ENCODE data around the gene PPP6R1.

Gene PPP6R1
- total RNA-seq, result 210 to 300 (median 236) reads per million in 3 experiments

GRCh38 chr19:55258828-55259539, at the start of gene PPP6R1:
Gene PPP6R1 (minus strand): TSS chr19:55259017. CDS start chr19:55247103, 11,914 bp downstream.
- peak; percentile 96 for DNase-seq

DNA sequence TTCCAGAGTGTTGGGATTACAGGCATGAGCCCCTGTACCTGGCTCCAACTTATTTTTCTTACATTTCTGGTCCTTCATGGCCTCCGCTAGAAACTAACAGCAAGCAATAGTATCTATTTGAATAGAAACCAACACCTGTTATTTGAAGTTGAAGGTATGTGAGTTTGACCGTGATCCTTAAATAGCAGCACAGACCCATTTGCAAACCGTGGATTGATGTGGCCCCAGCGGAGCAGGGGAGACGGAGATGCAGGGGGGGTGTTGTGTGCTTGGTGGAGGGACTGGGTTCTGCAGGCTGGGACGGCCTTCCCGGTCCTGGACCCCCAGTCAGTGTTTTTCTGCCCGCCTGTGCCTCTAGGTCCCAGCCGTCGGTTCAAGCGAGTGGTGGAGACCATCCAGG, 49.5 kb upstream of the PPP6R1 start:
- DNase-seq, result no peak

- DNase-seq, result no peak
Measured at GRCh38 chr19:55306712-55307111, 47.9 kb upstream of the PPP6R1 start.

DNA sequence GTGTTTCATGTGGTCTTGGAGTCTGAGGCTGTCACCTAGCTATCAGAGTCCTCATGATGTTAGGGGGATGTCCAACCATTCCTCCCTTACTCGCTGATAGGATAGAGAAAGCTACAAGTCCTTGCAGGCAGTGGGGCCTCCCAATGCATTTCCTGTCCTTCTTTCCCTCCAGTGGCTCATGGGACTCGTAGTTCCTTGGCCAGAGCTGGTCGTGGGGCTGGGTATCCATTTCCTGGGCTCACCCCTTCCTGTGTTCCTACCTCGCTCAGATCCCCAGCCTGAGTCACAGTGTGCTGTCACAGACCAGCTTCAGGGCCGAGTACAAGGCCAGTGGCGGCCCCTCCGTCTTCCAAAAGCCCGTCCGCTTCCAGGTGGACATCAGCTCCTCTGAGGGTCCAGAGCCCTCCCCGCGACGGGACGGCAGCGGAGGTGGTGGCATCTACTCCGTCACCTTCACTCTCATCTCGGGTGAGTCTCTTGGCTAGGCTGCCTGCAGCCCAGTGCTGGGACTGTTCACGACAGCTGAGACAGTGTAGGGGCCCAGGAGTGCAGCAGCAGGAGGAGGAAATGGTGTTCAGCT, 47.3 kb upstream of the PPP6R1 start:
- no peak for DNase-seq

DNA sequence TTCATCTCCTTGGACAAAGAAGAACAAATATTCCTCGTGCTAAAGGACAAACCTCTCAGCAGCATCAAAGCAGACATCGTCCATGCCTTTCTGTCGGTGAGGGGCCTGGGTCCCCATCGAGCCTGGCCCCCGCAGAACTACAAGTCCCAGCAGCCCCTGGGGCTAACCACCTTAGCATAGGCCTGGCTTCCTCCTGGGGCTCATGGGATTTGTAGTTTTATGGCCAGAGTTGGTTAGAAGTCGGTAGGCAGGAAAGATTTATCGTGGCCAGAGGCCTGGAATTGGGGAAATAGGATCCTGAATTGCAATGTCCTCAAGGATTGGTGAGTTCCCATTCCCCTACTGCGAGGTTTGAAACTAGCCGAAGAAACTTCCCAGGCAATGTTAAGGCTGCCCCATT, 46.7 kb upstream of the PPP6R1 start:
- peak; percentile 48 for DNase-seq

DNA sequence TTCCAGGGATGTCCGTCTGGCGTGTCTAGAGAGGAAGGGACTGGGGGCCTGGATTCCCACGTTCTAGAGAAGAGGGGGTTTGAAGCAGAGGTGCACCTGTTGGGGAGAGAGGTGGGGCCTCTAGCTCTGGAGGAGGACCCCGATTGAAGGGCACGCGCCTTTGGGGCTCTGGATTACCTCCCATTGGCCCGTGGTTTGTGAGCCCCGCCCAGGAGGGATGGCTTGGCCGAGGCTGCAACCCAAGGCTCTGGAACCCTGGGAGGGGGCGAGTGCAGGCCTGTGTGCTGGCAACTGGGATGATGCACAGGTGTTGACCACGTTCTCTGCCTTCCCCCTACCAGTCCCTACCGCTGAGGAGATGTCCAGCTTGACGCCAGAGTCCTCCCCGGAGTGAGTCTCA, 46.2 kb upstream of the PPP6R1 start:
- no peak for DNase-seq

- DNase-seq, result no peak
Measured at GRCh38 chr19:55304279-55304978, 45.6 kb upstream of the PPP6R1 start.

DNA sequence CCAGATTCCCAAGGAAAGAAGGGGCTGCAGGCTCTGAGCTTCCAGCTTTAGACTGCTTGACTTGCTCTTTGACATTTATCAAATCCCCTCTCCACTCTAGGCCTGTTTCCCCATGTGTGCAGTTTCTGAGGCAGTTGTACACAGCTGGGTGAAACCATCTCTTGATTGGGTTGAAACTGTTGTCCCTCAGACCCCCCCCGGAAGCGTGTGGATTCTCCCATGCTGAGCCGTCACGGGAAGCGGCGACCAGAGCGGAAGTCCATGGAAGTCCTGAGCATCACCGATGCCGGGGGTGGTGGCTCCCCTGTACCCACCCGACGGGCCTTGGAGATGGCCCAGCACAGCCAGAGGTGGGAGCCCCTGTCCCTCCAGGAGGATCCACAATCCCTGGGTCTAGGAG, 44.7 kb upstream of the PPP6R1 start:
- no peak for DNase-seq

GRCh38 chr19:55302318-55302703, 43.5 kb upstream of the PPP6R1 start:
- no peak for DNase-seq

DNA sequence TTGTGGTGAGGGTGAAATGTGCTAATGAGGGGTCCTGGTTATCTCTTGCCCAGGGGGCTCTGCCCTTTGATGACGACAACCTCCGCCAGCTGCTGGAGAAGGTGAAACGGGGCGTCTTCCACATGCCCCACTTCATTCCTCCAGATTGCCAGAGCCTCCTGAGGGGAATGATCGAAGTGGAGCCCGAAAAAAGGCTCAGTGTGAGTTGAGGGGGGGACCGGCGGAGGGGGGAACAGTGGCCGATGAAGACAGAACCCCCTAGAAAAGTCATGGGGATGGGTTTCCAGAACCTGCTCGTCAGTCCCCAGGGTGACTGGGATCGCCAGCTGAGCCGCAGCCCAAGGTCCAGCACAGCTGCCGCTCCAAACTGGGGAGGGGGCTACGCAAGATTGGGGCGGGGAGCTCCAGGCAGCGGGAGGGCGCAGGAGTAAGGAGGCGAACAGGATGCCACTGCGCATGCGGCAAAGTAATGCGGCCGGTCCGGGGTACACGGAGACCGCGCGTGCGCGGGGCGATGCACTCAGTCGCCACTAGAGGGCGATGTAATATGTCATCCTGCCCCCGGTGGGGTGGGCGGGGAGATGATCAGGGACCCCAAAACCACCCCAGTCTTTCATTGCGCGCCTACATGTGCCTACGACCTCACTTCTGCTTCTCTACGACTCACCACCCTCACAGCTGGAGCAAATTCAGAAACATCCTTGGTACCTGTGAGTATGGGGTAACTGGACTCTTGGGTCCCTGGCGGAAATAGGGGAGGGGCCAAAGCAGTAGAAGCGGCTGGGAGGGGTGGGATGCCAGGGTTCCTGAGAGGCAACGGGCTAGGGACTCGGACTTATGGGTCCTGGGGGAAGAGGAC, 42.9 kb upstream of the PPP6R1 start:
- peak; percentile 85 for DNase-seq

DNA sequence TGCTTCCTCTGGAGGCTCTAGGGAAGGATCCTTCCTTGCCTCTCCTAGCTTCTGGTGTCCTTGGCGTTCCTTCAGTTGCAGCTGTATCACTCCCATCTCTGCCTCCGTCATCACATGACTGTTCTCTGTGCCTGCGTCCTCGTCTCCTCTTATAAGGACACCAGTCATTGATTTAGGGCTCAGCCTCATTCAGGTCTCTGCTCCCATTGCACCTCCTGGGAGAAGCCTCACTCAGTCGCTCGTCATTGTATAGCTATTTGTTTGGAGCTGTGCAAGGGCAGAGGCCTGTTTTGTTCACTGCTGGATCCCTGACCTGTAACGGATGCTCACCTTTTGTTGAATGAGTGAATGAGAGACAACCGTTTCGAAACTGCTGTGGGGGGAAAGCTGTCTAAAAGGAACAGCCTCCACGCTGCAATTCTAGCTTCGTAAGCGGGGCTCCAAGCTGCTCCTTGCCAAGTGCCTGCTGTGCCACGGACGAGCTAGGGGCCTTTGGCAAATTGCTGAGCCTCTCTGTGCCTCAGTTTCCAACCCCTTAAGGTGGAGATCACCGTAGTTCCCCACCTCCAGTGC, 42.2 kb upstream of the PPP6R1 start:
- no peak for DNase-seq

DNA sequence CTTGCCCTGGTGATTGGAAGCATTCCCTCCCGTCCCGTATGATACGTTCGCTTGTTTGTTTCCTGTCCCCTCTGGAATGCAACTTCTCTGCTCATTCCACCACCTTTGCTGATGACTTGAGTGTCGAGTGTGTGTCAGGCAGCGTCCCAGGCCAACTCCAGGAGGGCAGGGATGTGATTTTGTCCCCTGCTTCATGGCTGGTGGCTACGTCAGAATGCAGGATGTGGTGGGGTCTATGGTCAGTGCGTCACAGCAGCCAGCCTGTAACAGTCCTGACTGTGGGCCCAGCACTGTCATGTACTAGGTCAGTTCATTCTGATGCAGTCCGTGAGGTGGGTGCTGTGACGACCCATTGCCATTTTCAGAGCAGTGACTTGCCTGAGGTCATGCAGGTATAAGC, 41.2 kb upstream of the PPP6R1 start:
- no peak for DNase-seq

DNA sequence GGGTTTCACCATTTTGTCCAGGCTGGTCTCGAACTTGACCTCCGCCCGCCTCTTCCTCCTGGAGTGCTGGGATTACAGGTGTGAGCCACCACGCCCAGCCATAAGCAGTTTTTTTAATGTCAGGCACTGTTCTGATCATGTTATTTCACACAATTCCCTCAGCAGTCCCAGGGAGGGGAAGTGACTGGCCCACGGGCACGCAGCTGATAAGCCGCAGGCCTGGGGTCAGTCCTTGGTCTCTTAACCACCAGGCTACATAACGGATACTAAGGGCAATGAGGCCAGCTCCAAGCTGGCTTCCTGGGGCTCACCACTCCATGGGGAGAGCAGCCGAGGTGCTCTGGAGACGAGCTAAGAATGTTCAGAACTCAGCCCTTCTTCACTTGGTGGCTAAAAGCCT, 38.5 kb upstream of the PPP6R1 start:
- no peak for DNase-seq

GRCh38 chr19:55289117-55289796, 30.4 kb upstream of the PPP6R1 start:
- DNase-seq, result no peak

GRCh38 chr19:55287361-55288079, 28.7 kb upstream of the PPP6R1 start:
- DNase-seq, result no peak

DNA sequence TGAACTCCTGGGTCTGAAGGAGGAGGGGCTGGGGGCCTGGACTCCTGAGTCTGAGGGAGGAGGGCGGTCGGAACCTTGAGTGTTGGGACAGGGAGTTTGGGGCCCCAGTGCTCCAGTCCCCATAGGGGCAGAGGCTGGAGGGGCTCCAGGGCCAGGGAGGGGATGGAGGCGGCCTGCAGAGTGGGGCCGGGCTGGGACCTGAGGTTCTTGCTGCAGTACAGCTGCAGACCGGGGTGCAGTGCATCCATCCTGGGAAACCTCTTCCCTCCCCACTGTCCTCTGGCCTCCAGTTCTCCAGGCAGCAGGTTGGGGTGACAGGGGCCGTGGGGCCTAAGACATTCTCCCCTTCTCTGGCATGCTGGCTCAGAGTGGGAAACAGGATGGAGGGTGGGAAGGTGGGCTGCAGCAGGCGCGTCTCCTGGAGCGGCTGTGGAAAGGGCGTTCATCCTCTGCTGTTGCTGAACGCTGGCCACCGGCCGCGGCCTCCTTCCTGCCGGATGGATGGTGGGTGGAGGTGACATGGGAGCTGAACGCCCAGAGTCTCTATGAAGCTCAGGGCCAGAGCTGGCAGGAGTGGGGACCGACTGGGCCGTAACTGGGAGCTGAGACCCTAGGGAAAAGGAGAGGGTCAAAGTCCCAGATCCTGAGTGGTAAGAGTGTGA, 26.5 kb upstream of the PPP6R1 start:
- DNase-seq, result no peak

DNA sequence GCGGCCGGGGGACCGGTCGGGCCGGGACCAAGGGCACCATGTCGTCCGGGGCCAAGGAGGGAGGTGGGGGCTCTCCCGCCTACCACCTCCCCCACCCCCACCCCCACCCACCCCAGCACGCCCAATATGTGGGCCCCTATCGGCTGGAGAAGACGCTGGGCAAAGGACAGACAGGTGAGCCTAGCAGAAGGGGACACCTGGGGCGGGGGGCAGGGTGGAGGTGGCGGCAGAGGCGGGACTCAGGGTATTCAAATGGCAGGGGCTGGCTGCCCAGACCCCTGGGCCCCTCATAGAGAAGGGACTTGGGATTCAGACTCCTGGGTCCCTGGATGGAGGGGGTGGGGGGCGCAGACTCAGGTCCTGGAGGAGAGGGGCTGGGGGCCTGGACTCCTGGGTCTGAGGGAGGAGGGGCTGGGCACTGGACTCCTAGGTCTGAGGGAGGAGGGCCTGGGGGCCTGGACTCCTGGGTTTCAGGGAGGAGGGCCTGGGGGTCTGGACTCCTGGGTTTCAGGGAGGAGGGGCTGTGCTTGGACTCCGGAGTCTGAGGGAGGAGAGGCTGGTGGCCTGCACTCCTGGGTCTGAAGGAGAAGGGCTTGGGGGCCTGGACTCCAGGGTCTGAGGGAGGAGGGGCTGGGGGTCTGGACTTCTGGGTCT, 25.7 kb upstream of the PPP6R1 start:
- DNase-seq, result no peak

GRCh38 chr19:55283548-55284377, 24.9 kb upstream of the PPP6R1 start, which contains the start of gene BRSK1:
Gene BRSK1 (plus strand): TSS chr19:55283997. CDS start chr19:55284443, 446 bp downstream.
- DNase-seq, result peak; percentile 25
